Activated naive CD4-positive, alpha-beta T cell (primary cell): Measurements from ENCODE around the gene VWA3B.
"Not testable (repeated sequence)": the region's sequence is repeated elsewhere in the genome, so short reads cannot be mapped to it uniquely, and the experiment has no call there.

Source experiments
- DNase-seq, 4 experiments: peaks; one replicate each; lab custom pipeline; 2025; lab: John Stamatoyannopoulos, UW

VWA3B gene, protein sequence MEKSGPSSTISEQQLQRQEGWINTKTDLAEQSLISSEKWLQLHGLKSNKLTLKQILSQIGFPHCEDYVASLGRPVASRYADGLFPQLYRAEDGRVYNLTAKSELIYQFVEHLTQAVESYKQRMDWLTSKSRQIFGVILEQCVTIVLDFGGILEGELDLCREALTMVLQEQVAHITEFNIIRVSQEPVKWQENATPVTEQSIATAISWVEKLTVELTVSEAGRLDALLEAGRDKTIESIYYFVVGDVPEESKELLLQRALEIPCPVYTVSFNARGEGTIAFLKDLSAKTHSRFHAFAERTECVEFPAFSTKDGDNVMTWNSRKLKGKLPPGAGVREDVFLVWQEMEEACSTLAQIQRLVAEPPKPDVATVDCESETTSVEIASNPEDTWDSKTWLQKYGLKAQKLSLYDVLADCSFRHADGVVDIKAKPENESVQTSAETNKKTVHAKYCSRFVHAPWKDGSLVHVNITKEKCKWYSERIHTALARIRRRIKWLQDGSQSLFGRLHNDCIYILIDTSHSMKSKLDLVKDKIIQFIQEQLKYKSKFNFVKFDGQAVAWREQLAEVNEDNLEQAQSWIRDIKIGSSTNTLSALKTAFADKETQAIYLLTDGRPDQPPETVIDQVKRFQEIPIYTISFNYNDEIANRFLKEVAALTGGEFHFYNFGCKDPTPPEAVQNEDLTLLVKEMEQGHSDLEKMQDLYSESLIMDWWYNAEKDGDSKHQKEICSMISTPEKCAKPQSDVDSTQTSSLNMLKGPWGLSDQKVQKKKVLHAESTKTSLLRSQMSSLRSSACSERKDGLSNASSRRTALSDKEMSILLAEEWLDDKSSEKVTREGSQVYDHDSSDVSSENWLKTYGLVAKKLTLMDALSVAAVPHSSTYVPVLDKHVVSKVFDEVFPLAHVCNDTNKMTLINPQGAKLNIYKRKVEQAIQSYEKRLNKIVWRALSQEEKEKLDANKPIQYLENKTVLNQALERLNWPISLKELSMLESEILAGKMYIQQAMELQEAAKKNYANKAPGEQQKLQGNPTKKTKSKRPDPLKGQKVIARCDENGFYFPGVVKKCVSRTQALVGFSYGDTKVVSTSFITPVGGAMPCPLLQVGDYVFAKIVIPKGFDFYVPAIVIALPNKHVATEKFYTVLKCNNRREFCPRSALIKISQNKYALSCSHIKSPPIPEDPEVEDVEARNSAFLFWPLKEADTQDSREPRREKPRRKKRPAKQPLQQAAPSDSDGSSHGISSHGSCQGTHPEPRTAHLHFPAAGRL (N-terminal part only)

GRCh38 chr2:98086491-98087446, at the start of gene VWA3B:
TSS of gene VWA3B (plus strand) at chr2:98087167. CDS start at chr2:98093093, 5,926 bp downstream.
- DNase-seq = no peak

DNA sequence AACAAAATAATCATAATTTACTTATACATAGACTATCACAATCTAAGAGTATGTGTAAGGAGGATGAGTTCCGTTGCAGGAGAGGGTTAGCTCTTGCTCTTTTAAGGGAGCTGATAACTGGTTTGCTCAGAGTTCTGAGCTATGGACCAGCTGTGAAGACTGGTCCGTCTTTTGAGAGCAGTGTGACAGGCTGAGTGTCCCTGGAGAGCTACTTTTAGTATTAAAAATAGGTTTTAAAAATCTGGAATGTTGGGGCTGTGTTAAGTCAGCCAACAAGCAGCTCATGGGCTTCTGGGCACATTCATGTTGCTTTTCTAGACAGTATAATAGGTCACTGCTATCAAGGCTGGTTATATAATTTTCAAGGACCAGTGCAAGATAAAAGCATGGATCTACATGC, 49.8 kb upstream of the VWA3B start:
- DNase-seq = no peak

DNA sequence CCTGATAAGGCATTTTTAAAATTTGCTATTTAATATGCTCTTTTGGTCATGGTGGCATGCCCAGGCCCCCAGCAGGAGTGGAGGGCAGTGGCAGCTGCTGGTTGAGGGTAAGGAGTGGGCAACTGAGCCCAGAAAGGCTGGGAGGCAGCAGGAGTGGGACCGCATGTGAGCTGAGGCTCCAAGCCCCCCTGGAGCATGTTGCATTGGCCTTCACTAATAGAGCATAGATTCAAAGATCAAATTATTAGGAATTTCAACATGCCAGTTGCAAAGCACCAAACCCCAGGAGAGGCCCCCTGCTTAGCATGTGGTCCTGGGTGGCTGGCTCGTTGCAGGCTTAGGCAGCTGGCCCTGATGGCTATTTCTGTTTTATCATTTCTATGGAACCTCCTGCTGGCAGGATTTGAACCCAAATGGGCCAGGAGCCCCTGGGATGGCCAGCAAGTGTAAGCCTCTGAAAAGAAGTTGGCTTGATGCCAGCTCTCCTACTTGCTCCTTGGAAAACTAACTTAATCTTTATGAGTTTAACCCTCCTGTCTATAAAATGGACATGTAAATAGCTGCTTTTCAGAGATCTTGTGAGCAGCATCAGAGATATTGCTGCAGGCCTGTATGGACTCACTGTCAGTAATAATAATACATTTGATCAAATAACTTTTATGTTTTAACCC, 49.2 kb upstream of the VWA3B start:
- DNase-seq = no peak

DNA sequence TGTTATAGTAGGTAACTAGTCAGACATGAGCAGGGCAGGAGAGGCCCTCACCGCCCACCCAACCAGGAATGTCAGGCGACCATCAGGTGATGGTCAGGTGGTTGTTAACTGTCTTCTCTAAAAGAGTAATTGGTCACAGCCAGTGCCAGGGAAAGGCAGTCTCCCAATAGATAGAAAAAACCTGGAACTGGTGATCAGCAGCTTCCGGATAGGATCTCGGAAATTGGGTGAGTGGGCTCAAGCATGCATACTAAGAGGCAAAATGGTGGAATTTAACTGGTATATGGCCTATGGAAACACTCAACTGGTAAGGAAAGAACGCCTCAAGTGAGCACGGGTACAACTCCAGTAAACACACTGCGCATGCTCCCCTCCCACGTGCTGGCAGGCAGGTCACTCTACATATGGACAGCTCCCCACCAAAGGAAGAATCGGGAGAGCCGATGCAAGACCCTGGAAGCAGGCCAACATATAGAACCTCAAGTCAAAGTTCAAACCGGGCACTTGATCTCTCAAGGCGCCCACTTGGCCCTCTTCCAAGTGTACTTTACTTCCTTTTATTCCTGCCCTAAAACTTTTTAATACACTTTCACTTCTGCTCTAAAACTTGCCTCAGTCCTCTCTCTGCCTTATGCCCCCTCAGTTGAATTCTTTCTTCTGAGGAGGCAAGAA, 47.7 kb upstream of the VWA3B start:
- no peak for DNase-seq

- DNase-seq = no peak
Measured at GRCh38 chr2:98040331-98040939, 46.5 kb upstream of the VWA3B start.

GRCh38 chr2:98043101-98043500, 43.9 kb upstream of the VWA3B start:
- no peak for DNase-seq

- not testable (repeated sequence) for DNase-seq
Measured at GRCh38 chr2:98044730-98045129, 42.2 kb upstream of the VWA3B start.

DNA sequence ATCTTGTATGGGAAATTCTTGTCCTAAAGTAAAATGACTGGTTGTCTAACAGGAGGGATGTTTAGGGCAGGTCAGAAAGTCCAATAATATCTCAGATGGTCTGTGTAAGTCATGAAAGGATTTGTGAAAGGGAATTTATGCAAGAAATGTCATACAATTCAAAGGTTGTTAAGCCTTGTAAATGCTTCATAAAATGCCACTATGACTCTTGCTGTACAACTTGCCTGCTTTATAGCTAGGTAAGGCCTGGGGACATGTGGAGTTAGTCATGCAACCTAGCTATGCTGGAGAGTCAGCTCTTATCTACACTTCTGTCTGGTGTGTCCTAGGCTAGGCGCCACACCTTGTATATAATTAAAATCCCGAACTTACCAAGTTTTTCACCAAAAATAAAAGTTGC, 36.9 kb upstream of the VWA3B start:
- no peak for DNase-seq

DNA sequence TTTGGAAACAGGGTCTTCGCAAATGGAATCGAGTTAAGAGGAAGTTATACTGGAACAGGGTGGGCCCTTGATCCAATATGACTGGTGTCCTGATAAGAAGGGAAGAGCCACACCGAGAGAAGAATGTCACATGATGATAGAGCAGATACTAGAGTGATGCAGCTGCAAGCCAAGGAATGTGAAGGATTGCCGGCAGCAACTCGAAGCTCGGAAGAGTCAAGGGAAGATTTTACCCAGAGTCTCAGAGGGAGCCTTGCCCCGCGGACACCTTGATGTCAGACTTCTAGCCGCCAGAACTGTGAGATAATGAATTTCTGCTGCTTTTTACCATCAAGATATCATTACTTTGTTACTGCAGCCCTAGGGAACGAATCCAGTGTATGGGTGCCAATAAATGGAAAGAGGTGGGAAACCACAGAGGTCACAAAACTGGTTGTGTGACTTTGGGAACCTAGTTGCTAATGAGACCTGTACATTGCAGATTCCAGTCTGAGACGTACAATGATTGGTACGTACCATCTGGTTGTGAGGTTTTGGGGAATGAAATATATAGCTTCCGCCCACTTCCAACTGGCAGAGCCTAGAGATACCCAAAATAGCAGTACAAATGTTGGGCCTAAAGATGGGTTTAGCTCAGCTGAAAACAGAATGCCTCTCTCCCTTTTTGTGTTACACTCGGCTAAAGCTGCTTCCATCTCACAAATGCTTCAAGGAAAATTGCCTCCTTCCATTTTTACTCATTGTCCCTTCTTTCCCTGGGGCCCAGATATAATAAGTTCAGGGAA, 28.6 kb upstream of the VWA3B start:
- DNase-seq = no peak

GRCh38 chr2:98060277-98060676, 26.7 kb upstream of the VWA3B start:
- DNase-seq = no peak

- DNase-seq = no peak
Measured at GRCh38 chr2:98063291-98063854, 23.6 kb upstream of the VWA3B start.

- DNase-seq = no peak
Measured at GRCh38 chr2:98065808-98066207, 21.2 kb upstream of the VWA3B start.

GRCh38 chr2:98067160-98067559, 19.8 kb upstream of the VWA3B start:
- DNase-seq = no peak

GRCh38 chr2:98070081-98070480, 16.9 kb upstream of the VWA3B start:
- DNase-seq = no peak

DNA sequence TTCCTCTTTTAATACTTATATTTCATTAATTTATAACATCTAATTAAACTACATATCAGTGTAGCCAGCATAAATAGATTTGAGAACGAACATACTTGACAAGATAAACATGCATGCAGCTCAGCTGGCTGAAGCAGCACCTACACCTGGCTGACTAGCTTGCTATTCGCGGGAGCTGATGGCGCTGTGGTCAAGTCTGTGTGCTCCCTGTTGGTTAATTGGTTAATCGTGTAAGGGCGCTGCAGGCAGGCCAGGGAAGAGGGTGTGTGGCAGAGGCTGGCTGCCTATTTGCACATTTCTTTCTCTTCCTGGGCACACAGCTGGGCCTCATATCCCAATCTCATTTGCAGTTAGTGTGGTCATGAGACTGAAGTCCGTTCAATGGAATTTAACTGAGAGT, 14.5 kb upstream of the VWA3B start:
- DNase-seq = no peak

- no peak for DNase-seq
Measured at GRCh38 chr2:98078701-98079100, 8.3 kb upstream of the VWA3B start.

DNA sequence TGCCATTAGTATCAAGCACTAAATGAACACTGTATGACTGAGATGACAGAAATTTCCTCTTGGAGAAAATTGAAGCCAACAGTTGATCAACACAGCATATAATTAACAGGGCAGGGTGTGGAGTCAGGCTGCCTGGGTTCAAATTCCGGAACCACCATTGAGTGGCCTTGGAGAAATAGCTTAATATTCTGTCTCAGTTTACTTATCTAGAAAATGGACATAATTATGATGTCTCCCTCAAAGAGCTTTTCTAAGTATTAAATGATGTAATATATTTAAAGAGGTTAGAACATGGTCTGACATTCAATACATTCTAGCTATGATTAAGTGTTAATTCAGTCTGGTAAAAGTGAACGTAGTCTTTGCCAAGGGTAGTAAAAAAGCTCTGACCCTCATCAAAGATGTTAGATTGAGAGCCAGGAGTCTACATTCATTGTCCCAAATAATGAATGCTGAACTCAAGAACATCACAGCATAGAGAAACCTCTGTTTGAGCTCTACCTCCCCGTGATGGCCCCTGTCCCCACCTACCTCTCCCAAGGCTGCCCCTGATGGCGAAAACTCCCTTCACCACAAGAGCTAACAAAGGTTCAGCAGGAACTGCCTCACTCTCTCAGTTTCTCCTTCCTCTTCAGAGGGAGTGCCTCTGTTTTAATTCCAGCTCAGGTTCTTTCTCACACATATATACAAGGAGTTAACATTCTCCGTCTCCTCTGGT, 2.7 kb upstream of the VWA3B start:
- no peak for DNase-seq

- DNase-seq = no peak
Measured at GRCh38 chr2:98084869-98085238, 2.1 kb upstream of the VWA3B start.
